ENCODE data around the gene LSAMP. TPM values are rescaled to one million over a fixed set of nuclear protein-coding genes. Genes with fewer than 3 reads are reported as not detected.

LSAMP gene
- total and polyA plus RNA-seq, 2 donors (not counting 3 experiments of a cell fraction or from before 2014, with no cell fraction given) = not detected

DNA sequence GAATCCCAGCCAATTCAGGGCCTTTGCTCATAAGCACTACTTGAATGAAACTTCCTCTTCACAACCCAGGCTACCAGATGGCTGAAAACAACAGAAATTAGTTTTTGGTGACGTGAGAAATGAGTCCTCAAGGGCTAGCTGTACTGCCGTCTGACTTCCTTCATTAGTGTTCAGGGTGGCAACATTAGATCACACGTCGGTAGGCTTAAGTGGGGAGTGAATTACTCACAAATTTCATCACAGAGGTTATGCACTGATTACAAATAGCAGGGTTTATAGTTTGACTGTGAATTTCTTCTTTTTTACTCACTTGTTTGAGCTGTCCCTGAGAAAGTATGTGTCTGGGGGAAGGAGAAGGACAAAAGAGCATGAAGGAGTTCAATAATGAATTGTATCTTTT is 424.8 kb downstream of the LSAMP start:
- no peak overlapping the region for H3K4me3 ChIP-seq (replicated peaks in 1 of 3; ENCODE audit: insufficient read depth in 1 of 3, low read depth in 1 of 3, low read length in 3 of 3)
- H3K9me1 ChIP-seq (replicated peaks; ENCODE audit: control insufficient read depth, extremely low read depth, insufficient read depth, low read length) = no peaks in the 10 kb centered on the region
- CTCF ChIA-PET = no interaction called here
- no peak for DNase-seq (ENCODE audit: low read depth, low spot score)
- POLR2A ChIA-PET = no interaction called here
- H3K9me3 ChIP-seq (replicated peaks; ENCODE audit: control insufficient read depth, insufficient read depth, low read length) = no peaks in the 10 kb centered on the region
- H3K4me1 ChIP-seq (ENCODE audit: control insufficient read depth, extremely low read depth, insufficient read depth, low read length) = no peaks in the 10 kb centered on the region
- H2AFZ ChIP-seq (ENCODE audit: low read depth, low read length) = no peak overlapping the region
- H3K36me3 ChIP-seq (ENCODE audit: control insufficient read depth in 2 of 2, extremely low read depth in 1 of 2, insufficient read depth in 2 of 2, low read length in 2 of 2) = no peaks in the 10 kb centered on the region
- BruUV-seq (replicated peaks) = no TSS peak
- dilution Hi-C loops (cut with MboI; ENCODE audit: extremely low pct_ligation_motif_present, low sequenced_read_pairs) = no loop called here
- no peaks in the 10 kb centered on the region for H3K27me3 ChIP-seq (ENCODE audit: control insufficient read depth in 2 of 2, insufficient read depth in 2 of 2, low read length in 2 of 2)
- TF ChIP-seq, protein P1, sequence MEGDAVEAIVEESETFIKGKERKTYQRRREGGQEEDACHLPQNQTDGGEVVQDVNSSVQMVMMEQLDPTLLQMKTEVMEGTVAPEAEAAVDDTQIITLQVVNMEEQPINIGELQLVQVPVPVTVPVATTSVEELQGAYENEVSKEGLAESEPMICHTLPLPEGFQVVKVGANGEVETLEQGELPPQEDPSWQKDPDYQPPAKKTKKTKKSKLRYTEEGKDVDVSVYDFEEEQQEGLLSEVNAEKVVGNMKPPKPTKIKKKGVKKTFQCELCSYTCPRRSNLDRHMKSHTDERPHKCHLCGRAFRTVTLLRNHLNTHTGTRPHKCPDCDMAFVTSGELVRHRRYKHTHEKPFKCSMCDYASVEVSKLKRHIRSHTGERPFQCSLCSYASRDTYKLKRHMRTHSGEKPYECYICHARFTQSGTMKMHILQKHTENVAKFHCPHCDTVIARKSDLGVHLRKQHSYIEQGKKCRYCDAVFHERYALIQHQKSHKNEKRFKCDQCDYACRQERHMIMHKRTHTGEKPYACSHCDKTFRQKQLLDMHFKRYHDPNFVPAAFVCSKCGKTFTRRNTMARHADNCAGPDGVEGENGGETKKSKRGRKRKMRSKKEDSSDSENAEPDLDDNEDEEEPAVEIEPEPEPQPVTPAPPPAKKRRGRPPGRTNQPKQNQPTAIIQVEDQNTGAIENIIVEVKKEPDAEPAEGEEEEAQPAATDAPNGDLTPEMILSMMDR (IDR thresholded peaks at IDR 0.05; ENCODE audit: extremely low read depth in 1 of 2, insufficient read depth in 1 of 2, low read depth in 1 of 2, low read length in 2 of 2) = no peak
- TF ChIP-seq POLR2AphosphoS5 (IDR thresholded peaks at IDR 0.05; ENCODE audit: insufficient read depth, low read depth, low read length) (no peak), MYC (IDR thresholded peaks at IDR 0.05; ENCODE audit: low read depth, low read length) (no peak), JUN (IDR thresholded peaks at IDR 0.05; ENCODE audit: borderline replicate concordance, insufficient read depth, insufficient read length, low read depth) (no peak), POLR2A (IDR thresholded peaks at IDR 0.05; ENCODE audit: low read depth, low read length) (no peak), FOS (IDR thresholded peaks at IDR 0.05; ENCODE audit: borderline replicate concordance, insufficient read depth, low read length) (no peak), EZH2 (IDR thresholded peaks at IDR 0.05; ENCODE audit: borderline replicate concordance, low read depth, low read length, severe bottlenecking) (no peak), GATA2 (IDR thresholded peaks at IDR 0.05; ENCODE audit: insufficient read depth, insufficient read length, low read depth, low read length) (no peak)
- TF ChIP-seq, protein P2, sequence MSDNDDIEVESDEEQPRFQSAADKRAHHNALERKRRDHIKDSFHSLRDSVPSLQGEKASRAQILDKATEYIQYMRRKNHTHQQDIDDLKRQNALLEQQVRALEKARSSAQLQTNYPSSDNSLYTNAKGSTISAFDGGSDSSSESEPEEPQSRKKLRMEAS (IDR thresholded peaks at IDR 0.05; ENCODE audit: insufficient read depth, insufficient read length) = no peak
- FAIRE-seq = no peak
- intact Hi-C loops (cut with micrococcal nuclease) = no loop called here
- H3K4me2 ChIP-seq (ENCODE audit: insufficient read depth, low read length) = no peak overlapping the region
- H3K79me2 ChIP-seq (ENCODE audit: control insufficient read depth, insufficient read depth, low read length) = no peaks in the 10 kb centered on the region
- H3K9ac ChIP-seq (replicated peaks; ENCODE audit: extremely low read depth, insufficient read depth, low read length) = no peak overlapping the region
- H4K20me1 ChIP-seq (replicated peaks; ENCODE audit: control insufficient read depth, extremely low read depth, insufficient read depth, low read length) = no peaks in the 10 kb centered on the region
- no peak overlapping the region for H3K27ac ChIP-seq (ENCODE audit: insufficient read depth, low read depth, low read length)
